ENCODE results near the gene GID8. TPM values are rescaled to one million over a fixed set of nuclear protein-coding genes. Genes with fewer than 3 reads are reported as not detected.

GID8 gene
- total and polyA plus RNA-seq, 2 of the 13 experiments (the other 11 are each of a cell fraction or from before 2014, with no cell fraction given): 39.6 to 59.8 TPM

DNA sequence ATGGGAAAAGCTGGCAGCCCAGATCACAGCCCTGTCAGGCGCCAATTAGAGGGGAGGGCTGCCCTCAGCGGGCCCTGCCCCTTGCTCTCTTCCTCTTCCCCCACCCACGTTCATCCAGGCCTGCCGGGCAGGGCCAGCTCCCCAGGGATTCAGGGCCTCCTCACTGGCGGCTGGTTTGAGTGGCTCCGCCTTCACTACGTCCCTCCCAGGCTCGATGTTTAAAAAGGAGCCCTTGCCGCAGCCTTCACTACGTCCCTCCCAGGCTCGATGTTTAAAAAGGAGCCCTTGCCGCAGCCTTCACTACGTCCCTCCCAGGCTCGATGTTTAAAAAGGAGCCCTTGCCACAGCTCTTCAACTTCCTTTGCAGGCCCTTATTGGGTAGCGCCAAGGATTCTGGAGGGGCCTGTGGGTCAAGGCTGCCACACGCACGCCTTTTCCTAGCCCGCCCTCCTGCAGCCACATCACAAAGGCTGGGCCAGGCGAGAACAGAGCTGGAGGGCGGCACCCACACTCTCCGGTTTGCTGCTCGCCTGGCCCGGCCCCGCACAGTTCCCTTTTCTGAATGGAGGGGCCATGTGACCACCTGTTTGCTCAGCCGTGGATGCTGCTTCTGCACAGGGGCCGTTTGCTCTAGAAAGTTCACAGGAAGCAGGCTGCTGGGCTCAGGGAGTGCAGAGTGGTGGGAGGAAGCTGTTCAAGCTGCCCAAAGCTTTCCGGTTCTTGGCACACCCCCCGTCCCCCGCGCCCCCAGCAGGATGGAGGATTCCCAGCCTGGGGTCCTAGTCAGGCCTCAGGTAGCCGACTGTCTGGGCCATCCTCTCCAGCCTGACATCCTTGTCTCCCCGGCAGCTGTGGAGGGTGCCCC is 16.1 kb downstream of the GID8 start (continued):
- TF ChIP-seq BRF2 (CRISPR knock-in tag; IDR thresholded peaks at IDR 0.05) (no peak), MXI1 (IDR thresholded peaks at IDR 0.05; ENCODE audit: borderline replicate concordance, low read depth, low read length) (peak; percentile 92; the same call in 2 of the 3 replicates), GTF2F1 (IDR thresholded peaks at IDR 0.05; ENCODE audit: low read length) (no peak; the same call in none of the 2 replicates), POGZ (CRISPR knock-in tag; IDR thresholded peaks at IDR 0.05) (peak; percentile 27; the same call in 1 of the 2 replicates), ZNF772 (CRISPR knock-in tag; IDR thresholded peaks at IDR 0.05) (peak; percentile 94), KDM4B (CRISPR knock-in tag; IDR thresholded peaks at IDR 0.05) (peak; percentile 88), ZNF484 (CRISPR knock-in tag; IDR thresholded peaks at IDR 0.05; ENCODE audit: borderline replicate concordance, low read depth) (peak; percentile 90; the same call in 1 of the 2 replicates), ZNF460 (CRISPR knock-in tag; IDR thresholded peaks at IDR 0.05; ENCODE audit: borderline replicate concordance) (peak; percentile 11; the same call in 1 of the 2 replicates), CBX1 (IDR thresholded peaks at IDR 0.05; ENCODE audit: low read depth) (peak; percentile 97), ZNF841 (CRISPR knock-in tag; IDR thresholded peaks at IDR 0.05; ENCODE audit: borderline replicate concordance) (peak; percentile 86; the same call in 1 of the 2 replicates), TEAD3 (CRISPR knock-in tag; optimal IDR thresholded peaks at IDR 0.05; ENCODE audit: borderline replicate concordance) (peak; percentile 45), ZNF136 (CRISPR knock-in tag; IDR thresholded peaks at IDR 0.05; ENCODE audit: low read depth) (peak; percentile 66; the same call in 1 of the 2 replicates), TCF12 (IDR thresholded peaks at IDR 0.05) (no peak), TCF12 (CRISPR knock-in tag; IDR thresholded peaks at IDR 0.05) (no peak; the same call in 1 of the 2 replicates), IRF9 (CRISPR knock-in tag; IDR thresholded peaks at IDR 0.05; ENCODE audit: borderline replicate concordance) (peak; percentile 99), ZNF468 (CRISPR knock-in tag; IDR thresholded peaks at IDR 0.05) (no peak), HDAC1 (CRISPR knock-in tag; IDR thresholded peaks at IDR 0.05) (peak; percentile 97), RARA (CRISPR knock-in tag; IDR thresholded peaks at IDR 0.05) (peak; percentile 84), ZNF160 (CRISPR knock-in tag; IDR thresholded peaks at IDR 0.05) (peak; percentile 93; the same call in 1 of the 2 replicates), ZNF670 (CRISPR knock-in tag; IDR thresholded peaks at IDR 0.05; ENCODE audit: borderline replicate concordance) (peak; percentile 94), ZNF629 (CRISPR knock-in tag; conservative IDR thresholded peaks at IDR 0.05) (peak; percentile 69), KDM6A (CRISPR knock-in tag; IDR thresholded peaks at IDR 0.05; ENCODE audit: low read depth) (peak; percentile 44; the same call in 1 of the 2 replicates), STAT5B (CRISPR knock-in tag; IDR thresholded peaks at IDR 0.05) (no peak), TAF1 (CRISPR knock-in tag; IDR thresholded peaks at IDR 0.05) (peak; percentile 87), AHR (CRISPR knock-in tag; IDR thresholded peaks at IDR 0.05) (no peak), JARID2 (CRISPR knock-in tag; IDR thresholded peaks at IDR 0.05; ENCODE audit: insufficient replicate concordance) (peak; percentile 74)
- TF ChIP-seq, protein P1, sequence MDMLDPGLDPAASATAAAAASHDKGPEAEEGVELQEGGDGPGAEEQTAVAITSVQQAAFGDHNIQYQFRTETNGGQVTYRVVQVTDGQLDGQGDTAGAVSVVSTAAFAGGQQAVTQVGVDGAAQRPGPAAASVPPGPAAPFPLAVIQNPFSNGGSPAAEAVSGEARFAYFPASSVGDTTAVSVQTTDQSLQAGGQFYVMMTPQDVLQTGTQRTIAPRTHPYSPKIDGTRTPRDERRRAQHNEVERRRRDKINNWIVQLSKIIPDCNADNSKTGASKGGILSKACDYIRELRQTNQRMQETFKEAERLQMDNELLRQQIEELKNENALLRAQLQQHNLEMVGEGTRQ (IDR thresholded peaks at IDR 0.05; ENCODE audit: low read depth, low read length): peak; percentile 81
- TF ChIP-seq, protein P1 (CRISPR knock-in tag; IDR thresholded peaks at IDR 0.05; ENCODE audit: borderline replicate concordance): peak; percentile 95
